Stomach smooth muscle (tissue), 2 donors: ENCODE data around the gene IL1R1.

ENCODE experiments used
- H3K27ac ChIP-seq: one replicate; pipeline ENCODE4 v1.7.0; 2013; ENCODE audit warnings: mild to moderate bottlenecking, low read length, inconsistent platforms
- H3K27me3 ChIP-seq, 2 donors: one replicate each; pipeline ENCODE4 v1.7.0; 2013; ENCODE audit warnings: low read length in 2 of 2; ENCODE audit not compliant: insufficient read depth in 2 of 2, control insufficient read depth in 1 of 2
- H3K36me3 ChIP-seq, 2 donors: one replicate each; pipeline ENCODE4 v1.7.0; 2013; ENCODE audit warnings: low read length in 2 of 2; ENCODE audit not compliant: control insufficient read depth in 2 of 2, insufficient read depth in 2 of 2
- H3K4me1 ChIP-seq: one replicate; pipeline ENCODE4 v1.7.0; 2013; ENCODE audit warnings: low read length; ENCODE audit not compliant: control insufficient read depth, insufficient read depth
- H3K4me3 ChIP-seq, 2 donors: one replicate each; pipeline ENCODE4 v1.7.0; 2013; ENCODE audit warnings: low read length in 2 of 2
- H3K9ac ChIP-seq, 2 donors: one replicate each; pipeline ENCODE4 v1.7.0; 2013; ENCODE audit warnings: low read length in 2 of 2, mild to moderate bottlenecking in 1 of 2
- H3K9me3 ChIP-seq, 2 donors: one replicate each; pipeline ENCODE4 v1.7.0; 2013; ENCODE audit warnings: low read length in 2 of 2; ENCODE audit not compliant: control insufficient read depth in 2 of 2
- donor health status: healthy.
- donor health status: Pancreatic carcinoma.

The IL1R1 gene

GRCh38 chr2:102112271-102112670 lies 30.3 kb upstream of the IL1R1 start:
- no peak overlapping the region for H3K4me3 ChIP-seq
- H3K27ac ChIP-seq, result no peak overlapping the region
- no peak overlapping the region for H3K9ac ChIP-seq
- H3K27me3 ChIP-seq, result no peaks in the 10 kb centered on the region
- H3K4me1 ChIP-seq, result no peaks in the 10 kb centered on the region
- no peaks in the 10 kb centered on the region for H3K36me3 ChIP-seq
- peaks cover 0 to 3% of the 10 kb centered on the region in 2 donors for H3K9me3 ChIP-seq

DNA sequence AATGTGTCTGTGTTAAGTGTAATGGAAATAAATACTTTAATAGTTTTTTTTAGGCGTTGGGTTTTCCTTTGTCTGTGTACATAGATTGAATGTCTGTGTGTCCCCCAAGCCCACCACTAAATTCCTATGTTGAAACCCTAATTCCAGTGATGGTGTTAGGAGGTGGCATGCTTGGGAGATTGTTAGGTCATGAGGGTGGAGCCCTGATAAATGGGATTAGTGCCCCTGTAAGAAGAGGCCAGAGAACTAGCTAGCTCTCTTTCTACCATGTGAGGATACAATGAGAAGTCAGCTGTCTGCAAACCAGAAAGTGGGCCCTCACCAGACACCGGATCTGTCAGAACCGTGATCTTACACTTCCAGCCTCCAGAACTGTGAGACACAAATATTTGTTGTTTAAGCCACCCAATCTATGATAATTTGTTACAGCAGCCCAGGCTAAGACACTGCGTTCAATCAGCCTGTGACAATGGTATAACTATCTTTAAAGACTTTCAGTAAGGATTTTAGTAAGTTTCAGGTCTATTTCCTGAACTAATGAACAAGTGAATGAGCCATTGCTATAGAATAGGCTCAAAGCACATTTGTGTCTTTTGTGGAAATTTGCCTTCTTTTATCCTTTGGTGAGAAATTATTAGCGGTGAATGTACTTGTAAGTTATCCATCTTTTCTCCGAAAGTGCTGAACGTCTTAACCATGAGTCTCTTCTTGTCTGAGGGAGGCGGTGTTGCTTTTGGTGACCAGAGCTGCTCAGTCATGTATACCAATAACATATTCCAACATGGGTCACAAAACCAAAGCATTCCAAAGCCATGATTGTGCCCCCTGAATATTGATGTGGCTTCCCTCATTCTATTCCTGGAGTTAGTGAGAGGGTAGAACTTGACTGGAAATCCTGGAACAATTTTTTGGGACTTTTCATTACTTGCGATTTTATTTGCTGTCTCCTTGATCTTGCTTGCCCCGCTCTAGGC lies 29.6 kb upstream of the IL1R1 start:
- no peak overlapping the region for H3K4me3 ChIP-seq
- H3K4me1 ChIP-seq, result no peaks in the 10 kb centered on the region
- H3K9me3 ChIP-seq, result peaks cover 0 to 3% of the 10 kb centered on the region in 2 donors
- H3K27ac ChIP-seq, result no peak overlapping the region
- no peaks in the 10 kb centered on the region for H3K36me3 ChIP-seq
- no peaks in the 10 kb centered on the region for H3K27me3 ChIP-seq
- H3K9ac ChIP-seq, result no peak overlapping the region

DNA sequence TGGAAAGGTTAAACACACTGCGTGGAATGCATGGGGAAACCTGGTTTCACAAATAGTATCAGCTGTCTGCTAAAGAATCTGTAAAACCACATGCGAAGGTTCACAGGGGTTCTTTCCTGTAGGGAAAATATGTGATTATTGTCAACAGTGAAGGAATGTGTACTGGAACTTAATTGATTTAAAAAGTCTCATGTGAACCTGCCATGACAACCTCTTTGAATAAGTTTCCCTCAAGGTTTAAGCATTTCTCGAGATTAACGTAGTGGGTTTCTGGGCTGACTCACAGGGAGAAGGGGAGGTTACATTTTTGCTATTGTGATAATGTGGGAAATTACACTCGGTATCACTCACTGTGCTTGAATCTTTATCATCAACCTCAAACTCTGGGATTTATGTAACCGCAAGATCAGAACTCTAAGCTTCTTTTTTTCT lies 28.2 kb upstream of the IL1R1 start:
- H3K27ac ChIP-seq, result no peak overlapping the region
- no peaks in the 10 kb centered on the region for H3K4me1 ChIP-seq
- no peak overlapping the region for H3K4me3 ChIP-seq
- peaks cover 0 to 3% of the 10 kb centered on the region in 2 donors for H3K9me3 ChIP-seq
- H3K27me3 ChIP-seq, result no peaks in the 10 kb centered on the region
- H3K9ac ChIP-seq, result no peak overlapping the region
- no peaks in the 10 kb centered on the region for H3K36me3 ChIP-seq

- H3K9me3 ChIP-seq, result peaks cover 0 to 3% of the 10 kb centered on the region in 2 donors
- no peaks in the 10 kb centered on the region for H3K4me1 ChIP-seq
- H3K4me3 ChIP-seq, result no peak overlapping the region
- H3K27me3 ChIP-seq, result no peaks in the 10 kb centered on the region
- H3K9ac ChIP-seq, result no peak overlapping the region
- H3K27ac ChIP-seq, result no peak overlapping the region
- no peaks in the 10 kb centered on the region for H3K36me3 ChIP-seq
These were observed 27.6 kb upstream of the IL1R1 start for GRCh38 chr2:102114851-102115497.

DNA sequence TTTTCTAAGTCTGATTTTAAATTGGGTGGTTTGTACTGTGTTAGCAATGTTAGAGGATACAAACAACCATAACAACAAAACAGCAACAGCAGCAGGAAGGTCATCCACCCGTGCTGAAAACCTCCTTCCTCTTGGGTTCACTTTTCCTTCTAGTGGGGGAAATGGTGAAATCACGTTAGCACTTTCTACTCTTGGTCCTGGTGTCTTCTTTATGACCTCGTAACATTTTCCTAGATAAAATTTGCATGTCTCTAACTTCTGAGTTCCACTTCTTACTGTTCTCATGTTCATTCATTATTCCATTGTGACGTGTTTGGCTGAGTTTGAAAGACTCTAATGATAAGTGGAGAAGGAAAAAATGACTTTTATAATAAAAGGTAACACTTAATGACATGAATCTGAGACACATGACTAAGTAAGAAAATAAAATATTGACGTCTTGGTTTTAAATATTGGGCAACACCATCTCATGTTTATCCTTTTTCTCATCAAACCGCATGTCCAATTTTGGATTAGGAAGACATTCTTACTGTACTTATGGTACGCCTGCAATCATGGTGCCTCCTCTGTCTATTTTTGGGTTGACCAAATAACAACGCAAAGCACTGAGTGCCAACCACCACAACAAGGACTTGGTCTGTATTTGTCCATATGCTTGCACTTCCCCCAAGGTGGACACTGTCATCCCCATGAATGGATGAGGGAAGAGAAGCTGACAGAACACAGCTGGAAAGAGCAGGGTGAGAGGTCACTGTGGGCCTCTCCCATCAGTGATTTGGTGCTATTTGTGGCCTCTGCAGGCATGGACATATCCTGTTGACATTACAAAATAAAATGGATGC lies 25.7 kb upstream of the IL1R1 start:
- Histone ChIP-seq H3K9ac (no peak overlapping the region), H3K4me3 (no peak overlapping the region), H3K27ac (no peak overlapping the region), H3K36me3 (no peaks in the 10 kb centered on the region), H3K27me3 (no peaks in the 10 kb centered on the region), H3K9me3 (peaks cover 0 to 3% of the 10 kb centered on the region in 2 donors), H3K4me1 (no peaks in the 10 kb centered on the region)

DNA sequence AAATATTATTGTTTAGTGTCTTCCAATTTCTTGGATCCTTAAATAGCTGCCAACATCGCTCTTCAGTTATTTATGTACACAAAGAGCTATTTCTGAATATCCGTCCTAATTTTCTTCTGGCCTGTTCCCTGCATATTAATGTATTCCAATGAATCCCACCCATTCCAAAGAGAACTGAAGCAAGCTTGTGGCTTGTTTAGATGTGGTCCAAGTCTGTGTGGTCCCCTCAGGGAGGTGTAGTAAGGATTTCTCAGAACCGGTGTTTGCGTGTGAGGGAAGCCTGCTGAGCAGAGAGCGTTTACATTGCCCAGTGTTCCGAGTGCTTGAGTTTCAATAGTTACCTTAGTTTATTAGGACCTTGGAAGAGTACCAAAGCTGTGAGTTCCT lies 25.1 kb upstream of the IL1R1 start:
- Histone ChIP-seq H3K4me3 (no peak overlapping the region), H3K9ac (no peak overlapping the region), H3K27me3 (no peaks in the 10 kb centered on the region), H3K27ac (no peak overlapping the region), H3K4me1 (no peaks in the 10 kb centered on the region), H3K36me3 (no peaks in the 10 kb centered on the region), H3K9me3 (peaks cover 0 to 3% of the 10 kb centered on the region in 2 donors)

GRCh38 chr2:102119255-102119654 lies 23.3 kb upstream of the IL1R1 start:
- Histone ChIP-seq H3K4me1 (no peaks in the 10 kb centered on the region), H3K9ac (no peak overlapping the region), H3K36me3 (no peaks in the 10 kb centered on the region), H3K27ac (no peak overlapping the region), H3K9me3 (peaks cover 0 to 3% of the 10 kb centered on the region in 2 donors), H3K27me3 (no peaks in the 10 kb centered on the region), H3K4me3 (no peak overlapping the region)

DNA sequence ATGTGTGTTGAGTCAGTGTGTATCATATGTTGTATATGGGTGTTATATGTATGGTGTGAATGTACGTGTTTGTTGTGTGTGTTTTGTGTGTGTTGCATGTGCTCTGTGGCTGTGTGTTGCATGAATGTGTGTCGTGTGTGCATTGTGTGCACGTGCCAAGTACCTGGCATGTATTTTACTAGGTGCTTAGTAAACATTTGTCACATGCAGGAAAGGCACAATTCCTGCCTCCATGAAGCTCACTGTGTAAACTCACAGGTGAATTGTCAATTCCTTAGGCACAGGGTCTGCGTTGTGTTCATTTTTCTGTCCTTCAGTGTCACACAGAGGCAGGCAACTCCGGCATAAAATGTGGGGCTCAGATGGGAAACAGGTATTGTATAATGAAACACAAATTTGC lies 22.3 kb upstream of the IL1R1 start:
- H3K9me3 ChIP-seq, result peaks cover 0 to 3% of the 10 kb centered on the region in 2 donors
- H3K27ac ChIP-seq, result no peak overlapping the region
- H3K36me3 ChIP-seq, result no peaks in the 10 kb centered on the region
- no peak overlapping the region for H3K4me3 ChIP-seq
- no peak overlapping the region for H3K9ac ChIP-seq
- no peaks in the 10 kb centered on the region for H3K4me1 ChIP-seq
- H3K27me3 ChIP-seq, result no peaks in the 10 kb centered on the region

DNA sequence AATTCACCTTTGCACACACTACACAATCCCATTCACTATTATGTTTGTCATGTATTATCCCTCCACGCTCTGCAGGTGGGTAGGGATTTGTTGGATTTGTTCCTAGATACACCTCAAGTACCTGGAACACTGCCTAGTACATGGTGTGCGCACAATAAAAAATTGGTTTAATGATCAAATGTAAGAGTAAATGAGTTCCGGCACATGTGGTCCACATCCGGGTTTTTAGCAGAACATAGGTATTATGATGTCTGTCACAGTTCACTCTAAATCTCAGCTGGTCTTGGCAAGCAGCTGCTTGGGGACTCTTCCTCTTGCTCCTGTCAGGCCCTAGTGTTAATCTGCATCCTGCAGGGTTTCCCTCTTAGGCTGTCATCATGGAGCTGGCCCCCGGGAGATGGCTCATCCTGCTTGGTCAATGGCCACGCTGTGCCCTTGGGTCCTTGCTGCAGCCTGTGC lies 21.8 kb upstream of the IL1R1 start:
- Histone ChIP-seq H3K9ac (no peak overlapping the region), H3K4me3 (no peak overlapping the region), H3K9me3 (peaks cover 0 to 1% of the 10 kb centered on the region in 2 donors), H3K4me1 (no peaks in the 10 kb centered on the region), H3K27me3 (no peaks in the 10 kb centered on the region), H3K27ac (no peak overlapping the region), H3K36me3 (no peaks in the 10 kb centered on the region)

- no peaks in the 10 kb centered on the region for H3K9me3 ChIP-seq
- H3K9ac ChIP-seq, result no peak overlapping the region
- no peak overlapping the region for H3K4me3 ChIP-seq
- no peak overlapping the region for H3K27ac ChIP-seq
- H3K4me1 ChIP-seq, result no peaks in the 10 kb centered on the region
- H3K27me3 ChIP-seq, result no peaks in the 10 kb centered on the region
- H3K36me3 ChIP-seq, result no peaks in the 10 kb centered on the region
These were observed 20.4 kb upstream of the IL1R1 start for GRCh38 chr2:102122115-102122514.
